ENCODE data around the gene AQP7.
"Not testable (repeated sequence)": the region's sequence is repeated elsewhere in the genome, so short reads cannot be mapped to it uniquely, and the experiment has no call there.

The AQP7 gene

GRCh38 chr9:33393581-33393980, 8.8 kb downstream of the AQP7 start:
- H3K4me3 ChIP-seq (ENCODE audit: low read depth, low read length), result no peak overlapping the region
- no peak for DNase-seq (ENCODE audit: low read depth)
- no peak for TF ChIP-seq CTCF (conservative IDR thresholded peaks at IDR 0.05; ENCODE audit: low read depth, low read length)

- H3K4me3 ChIP-seq (ENCODE audit: low read depth, low read length); DNase-seq (ENCODE audit: low read depth): not testable (repeated sequence)
Measured at GRCh38 chr9:33392591-33393021, 9.8 kb downstream of the AQP7 start.

- not testable (repeated sequence) for H3K4me3 ChIP-seq (ENCODE audit: low read depth, low read length)
- DNase-seq (ENCODE audit: low read depth), result peak; percentile 94
Measured at GRCh38 chr9:33391111-33391771, 11.1 kb downstream of the AQP7 start.

GRCh38 chr9:33388110-33388994, 14.0 kb downstream of the AQP7 start:
- no peak for DNase-seq (ENCODE audit: low read depth)
- TF ChIP-seq CTCF (conservative IDR thresholded peaks at IDR 0.05; ENCODE audit: low read depth, low read length), result no peak

GRCh38 chr9:33386998-33387397, 15.4 kb downstream of the AQP7 start:
- not testable (repeated sequence) for DNase-seq (ENCODE audit: low read depth); H3K4me3 ChIP-seq (ENCODE audit: low read depth, low read length)

More at GRCh38 chr9:33388110-33388994, 14.0 kb downstream of the AQP7 start:
- H3K4me3 ChIP-seq (ENCODE audit: low read depth, low read length), result no peak overlapping the region

GRCh38 chr9:33386641-33386996, 15.7 kb downstream of the AQP7 start:
- DNase-seq (ENCODE audit: low read depth); H3K4me3 ChIP-seq (ENCODE audit: low read depth, low read length): not testable (repeated sequence)

GRCh38 chr9:33385979-33386640, 16.3 kb downstream of the AQP7 start:
- not testable (repeated sequence) for DNase-seq (ENCODE audit: low read depth)

GRCh38 chr9:33385536-33385935, 16.8 kb downstream of the AQP7 start:
- DNase-seq (ENCODE audit: low read depth); H3K4me3 ChIP-seq (ENCODE audit: low read depth, low read length): not testable (repeated sequence)

More at GRCh38 chr9:33385979-33386640, 16.3 kb downstream of the AQP7 start:
- not testable (repeated sequence) for H3K4me3 ChIP-seq (ENCODE audit: low read depth, low read length)

GRCh38 chr9:33383396-33383795, 19.0 kb downstream of the AQP7 start:
- not testable (repeated sequence) for DNase-seq (ENCODE audit: low read depth); H3K4me3 ChIP-seq (ENCODE audit: low read depth, low read length)

GRCh38 chr9:33382397-33382796, 20.0 kb downstream of the AQP7 start:
- not testable (repeated sequence) for H3K4me3 ChIP-seq (ENCODE audit: low read depth, low read length); DNase-seq (ENCODE audit: low read depth)

- peak; percentile 65 for DNase-seq (ENCODE audit: low read depth)
- no peak overlapping the region for H3K4me3 ChIP-seq (ENCODE audit: low read depth, low read length)
- no peak for TF ChIP-seq CTCF (conservative IDR thresholded peaks at IDR 0.05; ENCODE audit: low read depth, low read length)
Measured at GRCh38 chr9:33381231-33381791, 21.1 kb downstream of the AQP7 start.
